ENCODE measurements around the gene OR2AJ1.

OR2AJ1 gene

DNA sequence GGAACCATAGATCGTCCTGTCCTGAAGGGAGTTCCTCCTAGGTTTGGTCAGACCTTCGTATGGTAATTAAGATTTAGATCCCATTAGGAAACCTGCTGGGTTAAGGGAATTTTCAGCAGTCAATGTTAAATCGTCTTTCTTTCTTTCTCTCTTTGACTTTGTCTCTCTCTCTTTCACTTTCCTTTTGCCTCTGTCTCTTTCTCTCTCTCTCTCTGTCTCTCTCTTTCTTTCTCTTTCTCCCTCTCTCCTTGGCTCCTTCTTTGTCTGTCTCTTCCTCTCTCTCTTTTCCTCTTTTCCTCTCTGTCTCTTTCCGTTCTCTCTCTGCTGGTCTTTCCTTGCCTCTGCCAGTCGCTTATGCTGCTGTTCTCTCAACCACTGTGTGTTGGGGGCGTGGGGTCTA is 20.6 kb upstream of the OR2AJ1 start:
- DNase-seq: no peak
- no peak for TF ChIP-seq CTCF (IDR thresholded peaks at IDR 0.05; ENCODE audit: low read depth, low read length)
- Histone ChIP-seq H3K36me3 (no peaks in the 10 kb centered on the region), H3K9me3 (ENCODE audit: severe bottlenecking) (peaks cover 3% of the 10 kb centered on the region), H3K27me3 (ENCODE audit: insufficient read depth, low read depth, severe bottlenecking) (peaks cover 2% of the 10 kb centered on the region), H3K27ac (no peak overlapping the region), H3K4me3 (ENCODE audit: low read depth, low read length) (no peak overlapping the region)

DNA sequence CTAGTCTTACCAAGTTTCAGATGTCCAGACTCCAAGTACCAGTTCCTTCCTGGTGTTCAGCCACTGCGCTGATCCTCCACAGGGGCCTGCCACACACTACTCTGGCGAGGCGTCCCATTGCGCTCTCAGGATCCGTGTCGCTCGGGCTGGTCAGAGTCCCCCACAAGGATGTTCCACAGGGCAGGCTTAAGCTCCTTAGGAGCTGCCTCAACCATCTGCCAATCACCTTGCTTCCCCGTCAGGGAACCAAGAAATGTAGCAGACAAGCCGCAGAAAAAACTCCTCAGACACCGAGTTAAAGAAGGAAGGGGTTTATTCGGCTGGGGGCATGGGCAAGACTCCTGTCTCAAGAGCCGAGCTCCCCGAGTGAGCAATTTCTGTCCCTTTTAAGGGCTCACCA is 19.5 kb upstream of the OR2AJ1 start:
- DNase-seq: no peak
- no peak for TF ChIP-seq CTCF (IDR thresholded peaks at IDR 0.05; ENCODE audit: low read depth, low read length)
- no peaks in the 10 kb centered on the region for H3K36me3 ChIP-seq
- H3K9me3 ChIP-seq (ENCODE audit: severe bottlenecking): peaks cover 3% of the 10 kb centered on the region
- no peak overlapping the region for H3K4me3 ChIP-seq (ENCODE audit: low read depth, low read length)
- H3K27me3 ChIP-seq (ENCODE audit: insufficient read depth, low read depth, severe bottlenecking): peaks cover 4% of the 10 kb centered on the region
- H3K27ac ChIP-seq: no peak overlapping the region

- H3K9me3 ChIP-seq (ENCODE audit: severe bottlenecking): peaks cover 3% of the 10 kb centered on the region
- no peak overlapping the region for H3K27ac ChIP-seq
- H3K4me3 ChIP-seq (ENCODE audit: low read depth, low read length): no peak overlapping the region
- H3K36me3 ChIP-seq: no peaks in the 10 kb centered on the region
- H3K27me3 ChIP-seq (ENCODE audit: insufficient read depth, low read depth, severe bottlenecking): peaks cover 7% of the 10 kb centered on the region
- no peak for TF ChIP-seq CTCF (IDR thresholded peaks at IDR 0.05; ENCODE audit: low read depth, low read length)
- DNase-seq: no peak
Observed at GRCh38 chr1:247905910-247906503, 18.7 kb upstream of the OR2AJ1 start.

GRCh38 chr1:247906504-247907047 is 18.1 kb upstream of the OR2AJ1 start:
- Histone ChIP-seq H3K9me3 (ENCODE audit: severe bottlenecking) (peaks cover 3% of the 10 kb centered on the region), H3K27me3 (ENCODE audit: insufficient read depth, low read depth, severe bottlenecking) (peaks cover 8% of the 10 kb centered on the region), H3K36me3 (no peaks in the 10 kb centered on the region), H3K4me3 (ENCODE audit: low read depth, low read length) (no peak overlapping the region), H3K27ac (no peak overlapping the region)
- no peak for DNase-seq
- TF ChIP-seq CTCF (IDR thresholded peaks at IDR 0.05; ENCODE audit: low read depth, low read length): no peak

DNA sequence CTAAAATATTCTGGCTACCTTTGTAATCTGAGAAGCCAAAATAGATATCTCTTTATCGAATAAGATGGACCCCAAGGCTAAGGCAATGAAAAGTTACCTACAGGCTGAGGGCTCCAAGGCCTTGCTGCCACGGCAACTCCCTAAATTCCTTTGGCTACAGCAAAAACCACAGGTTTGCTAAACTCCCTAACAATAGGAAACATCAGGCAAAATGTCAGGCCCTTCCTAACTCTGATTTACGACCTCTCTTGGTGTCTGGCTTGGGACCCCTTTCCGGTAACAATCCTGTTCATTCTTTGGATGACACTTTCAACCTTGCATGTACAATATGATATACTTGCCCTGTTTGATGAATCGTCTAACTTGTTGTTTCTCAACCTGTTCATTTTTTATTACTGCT is 15.9 kb upstream of the OR2AJ1 start:
- Histone ChIP-seq H3K27ac (no peak overlapping the region), H3K27me3 (ENCODE audit: insufficient read depth, low read depth, severe bottlenecking) (peaks cover 8% of the 10 kb centered on the region), H3K36me3 (no peaks in the 10 kb centered on the region), H3K4me3 (ENCODE audit: low read depth, low read length) (no peak overlapping the region), H3K9me3 (ENCODE audit: severe bottlenecking) (peaks cover 3% of the 10 kb centered on the region)
- TF ChIP-seq CTCF (IDR thresholded peaks at IDR 0.05; ENCODE audit: low read depth, low read length): no peak
- no peak for DNase-seq

- Histone ChIP-seq H3K9me3 (ENCODE audit: severe bottlenecking) (no peaks in the 10 kb centered on the region), H3K27me3 (ENCODE audit: insufficient read depth, low read depth, severe bottlenecking) (peaks cover 14% of the 10 kb centered on the region), H3K27ac (no peak overlapping the region), H3K36me3 (no peaks in the 10 kb centered on the region), H3K4me3 (ENCODE audit: low read depth, low read length) (no peak overlapping the region)
- TF ChIP-seq CTCF (IDR thresholded peaks at IDR 0.05; ENCODE audit: low read depth, low read length): no peak
- DNase-seq: no peak
Observed at GRCh38 chr1:247913786-247914185, 10.9 kb upstream of the OR2AJ1 start.
